SK-N-SH (cell line): ENCODE data around the gene TMUB1. TPM values are rescaled to one million over a fixed set of nuclear protein-coding genes. Genes with fewer than 3 reads are reported as not detected.

Experiments used
- CTCF ChIA-PET: fragments of 300-600, 350-600 bp; formaldehyde crosslinking; extraction: SDS; loops from one replicate; lab custom pipeline; 2021; lab: Yijun Ruan, JAX
- POLR2A ChIA-PET: fragments of 350-600 bp; sonication (Branson Sonifier 250); formaldehyde crosslinking; extraction: SDS; loops from one replicate; lab custom pipeline; 2020; ENCODE audit warnings: antibody characterized with exemption, inconsistent platforms; lab: Yijun Ruan, JAX
- DNase-seq: peaks from one replicate; pipeline ENCODE4 v3.0.0; 2012
- H2AFZ ChIP-seq: fragments of 200-600 bp; sonication (generic); 2 replicates; pipeline ENCODE4 v1.8.1; 2016; ENCODE audit warnings: antibody characterized with exemption, mild to moderate bottlenecking, low read depth
- H3F3A ChIP-seq: fragments of 200-600 bp; sonication (generic); replicated peaks from 2 replicates; pipeline ENCODE3; 2016; ENCODE audit warnings: antibody characterized with exemption, mild to moderate bottlenecking; ENCODE audit not compliant: insufficient read depth
- H3K27ac ChIP-seq, 2 experiments: fragments of 200-500 bp in 1 of 2; fragments of 200-600 bp in 1 of 2; sonication (Bioruptor generic) in 1 of 2; sonication (generic), shearing (Covaris generic) in 1 of 2; 2 replicates each; pipeline versions ENCODE4 v1.5.1 to v1.6.1; 2014 to 2016; ENCODE audit warnings: low read depth in 2 of 2, inconsistent platforms in 1 of 2, low read length in 1 of 2, mild to moderate bottlenecking in 1 of 2, mixed read lengths in 1 of 2
- H3K27me3 ChIP-seq: fragments of 200-600 bp; sonication (generic), shearing (Covaris generic); 2 replicates; pipeline ENCODE4 v1.6.1; 2016; ENCODE audit warnings: mixed run types; ENCODE audit not compliant: insufficient read depth
- H3K36me3 ChIP-seq, 2 experiments: fragments of 200-500 bp in 1 of 2; fragments of 200-600 bp in 1 of 2; sonication (Bioruptor generic) in 1 of 2; sonication (generic) in 1 of 2; replicated peaks in 1 of 2; 2 replicates each; pipeline versions ENCODE3 to v1.5.1; 2014 to 2016; ENCODE audit warnings: low read length in 1 of 2, mild to moderate bottlenecking in 1 of 2; ENCODE audit not compliant: insufficient read depth in 2 of 2, control insufficient read depth in 1 of 2
- H3K4me1 ChIP-seq, 2 experiments: fragments of 200-500 bp in 1 of 2; fragments of 200-600 bp in 1 of 2; sonication (Bioruptor generic) in 1 of 2; sonication (generic), shearing (Covaris generic) in 1 of 2; 2 replicates each; pipeline versions ENCODE4 v1.5.1 to v1.6.1; 2014 to 2016; ENCODE audit warnings: low read depth in 1 of 2, low read length in 1 of 2, mixed run types in 1 of 2; ENCODE audit not compliant: insufficient read depth in 2 of 2, control insufficient read depth in 1 of 2
- H3K4me2 ChIP-seq: fragments of 200-600 bp; sonication (generic), shearing (Covaris generic); 2 replicates; pipeline ENCODE4 v1.6.1; 2017; ENCODE audit warnings: mixed run types
- H3K4me3 ChIP-seq, 2 experiments: fragments of 200-500 bp in 1 of 2; fragments of 200-600 bp in 1 of 2; sonication (Bioruptor generic) in 1 of 2; sonication (generic), shearing (Covaris generic) in 1 of 2; 2 replicates each; pipeline versions ENCODE4 v1.5.1 to v1.8.1; 2014 to 2016; ENCODE audit warnings: low read depth in 2 of 2, inconsistent platforms in 1 of 2, low read length in 1 of 2, mild to moderate bottlenecking in 1 of 2, mixed read lengths in 1 of 2, moderate library complexity in 1 of 2
- H3K79me2 ChIP-seq: fragments of 200-600 bp; sonication (generic); 2 replicates; pipeline ENCODE4 v1.8.1; 2017; ENCODE audit warnings: mild to moderate bottlenecking; ENCODE audit not compliant: insufficient read depth
- H3K9ac ChIP-seq: fragments of 200-600 bp; sonication (generic); 2 replicates; pipeline ENCODE4 v1.6.1; 2017; ENCODE audit warnings: mixed run types
- H3K9me2 ChIP-seq: fragments of 200-600 bp; sonication (generic); 2 replicates; pipeline ENCODE4 v1.6.1; 2017; ENCODE audit warnings: mixed run types
- H3K9me3 ChIP-seq: fragments of 200-600 bp; sonication (generic); 2 replicates; pipeline ENCODE4 v1.6.1; 2017; ENCODE audit warnings: mixed run types, mild to moderate bottlenecking, moderate library complexity
- H4K20me1 ChIP-seq: fragments of 200-600 bp; sonication (generic); 2 replicates; pipeline ENCODE4 v1.6.1; 2017; ENCODE audit warnings: mild to moderate bottlenecking, mixed run types; ENCODE audit not compliant: insufficient read depth
- FOXJ3 ChIP-seq: sonication (generic); formaldehyde crosslinking; IDR thresholded peaks from 2 replicates; pipeline ENCODE4 v1.5.1; 2020; ENCODE audit warnings: mild to moderate bottlenecking, missing genetic modification reagents
- SMC3 ChIP-seq: IDR thresholded peaks from 2 replicates; pipeline ENCODE4 v1.6.1; 2012; ENCODE audit warnings: low read depth, low read length, improper control_type of control experiment
- TEAD4 ChIP-seq: IDR thresholded peaks from 2 replicates; pipeline ENCODE4 v1.4.0; 2012; ENCODE audit warnings: mild to moderate bottlenecking, borderline replicate concordance; ENCODE audit not compliant: insufficient read depth
- WGBS: methylation state at CpG from one replicate; pipeline ENCODE4 v1.1.6; 2017; ENCODE audit warnings: low lambda C conversion rate; 5-methylcytosine and 5-hydroxymethylcytosine counted together
- polyA plus RNA-seq, 3 experiments: library from polyadenylated mRNA; depleted of rRNA; stranded (reverse); fragments of >200 nt; gene quantifications; 2 replicates each; pipeline ENCODE4 v1.2.3, GENCODE V29; 2012
- TF ChIP-seq, protein P1 (sequence below): fragments of 200-600 bp; sonication (generic); IDR thresholded peaks from 2 replicates; pipeline ENCODE4 v1.6.1; 2017; ENCODE audit warnings: antibody characterized with exemption, mild to moderate bottlenecking, moderate library complexity
- TF ChIP-seq, protein P2 (sequence below): fragments of 150-350 bp; IDR thresholded peaks from 2 replicates; pipeline ENCODE4 v1.6.1; 2017; ENCODE audit warnings: antibody characterized with exemption, low read length, low read depth, borderline replicate concordance

TMUB1 gene
- polyA plus RNA-seq, 1 of the 3 experiments (the other 2 are of a cell fraction) = 60.6 TPM

DNA sequence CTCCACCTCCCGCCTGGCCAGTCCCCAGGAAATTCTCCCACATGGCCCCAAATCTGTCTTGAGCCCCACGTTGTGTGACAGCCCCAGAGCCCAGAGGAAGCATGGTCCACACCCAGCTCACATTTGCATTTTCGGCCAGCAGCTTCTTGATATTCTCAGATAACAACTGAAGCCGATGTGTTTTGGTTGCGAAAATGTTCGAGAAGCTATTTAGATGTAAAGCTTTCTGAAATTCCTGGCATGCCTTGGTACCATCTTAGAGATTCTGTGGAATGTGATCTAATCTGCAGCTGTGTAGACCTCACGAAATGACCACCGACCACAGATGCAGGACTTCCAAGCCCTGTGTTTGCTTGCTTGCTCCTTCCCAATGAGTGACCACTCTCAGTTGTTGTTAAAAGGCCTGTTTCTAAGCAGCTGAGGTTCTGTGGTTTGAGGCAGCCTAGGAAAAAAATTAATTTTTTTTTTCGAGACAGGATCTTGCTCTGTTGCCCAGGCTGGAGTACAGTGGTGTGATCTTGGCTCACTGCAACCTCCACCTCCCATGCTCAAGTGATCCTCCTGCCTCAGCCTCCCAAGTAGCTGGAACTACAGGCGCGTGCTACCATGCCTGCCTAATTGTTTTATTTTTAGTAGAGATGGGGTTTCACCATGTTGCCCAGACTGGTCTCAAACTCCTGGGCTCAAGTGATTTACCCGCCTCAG, 15.1 kb downstream of the TMUB1 start:
- Histone ChIP-seq H3K9ac (no peak overlapping the region), H3K4me3 (no peak overlapping the region), H3K4me1 (no peaks in the 10 kb centered on the region; a peak in 2 of 4 replicates), H3K27me3 (no peaks in the 10 kb centered on the region), H3K36me3 (peaks cover 61 to 79% of the 10 kb centered on the region in 2 experiments), H3K27ac (no peak overlapping the region), H4K20me1 (peaks cover 15% of the 10 kb centered on the region), H3K4me2 (no peak overlapping the region), H3F3A (peaks cover 14% of the 10 kb centered on the region), H3K9me3 (no peaks in the 10 kb centered on the region), H2AFZ (no peak overlapping the region), H3K9me2 (no peaks in the 10 kb centered on the region), H3K79me2 (peaks cover 48% of the 10 kb centered on the region; the same call in 1 of the 2 replicates)
- ChIA-PET CTCF (interaction anchor here (0.6 to 12.2 kb wide), 8 partner anchors 8 to 50 kb away, joined by 3 to 77 read pairs (median 5); partner anchors contain the start of genes CDK5 and SLC4A2), POLR2A (interaction anchor here (1.1 to 1.5 kb wide), 2 partner anchors 8 to 13 kb away, joined by 3 read pairs; partner anchors contain the start of gene FASTK)
- 78% methylated on average over 12 of the region's 12 CpGs for WGBS
- DNase-seq = no peak
- TF ChIP-seq TEAD4 = 0 out of 2 replicates have a peak, but pooled peaks have one; percentile 25
- TF ChIP-seq, protein P1, sequence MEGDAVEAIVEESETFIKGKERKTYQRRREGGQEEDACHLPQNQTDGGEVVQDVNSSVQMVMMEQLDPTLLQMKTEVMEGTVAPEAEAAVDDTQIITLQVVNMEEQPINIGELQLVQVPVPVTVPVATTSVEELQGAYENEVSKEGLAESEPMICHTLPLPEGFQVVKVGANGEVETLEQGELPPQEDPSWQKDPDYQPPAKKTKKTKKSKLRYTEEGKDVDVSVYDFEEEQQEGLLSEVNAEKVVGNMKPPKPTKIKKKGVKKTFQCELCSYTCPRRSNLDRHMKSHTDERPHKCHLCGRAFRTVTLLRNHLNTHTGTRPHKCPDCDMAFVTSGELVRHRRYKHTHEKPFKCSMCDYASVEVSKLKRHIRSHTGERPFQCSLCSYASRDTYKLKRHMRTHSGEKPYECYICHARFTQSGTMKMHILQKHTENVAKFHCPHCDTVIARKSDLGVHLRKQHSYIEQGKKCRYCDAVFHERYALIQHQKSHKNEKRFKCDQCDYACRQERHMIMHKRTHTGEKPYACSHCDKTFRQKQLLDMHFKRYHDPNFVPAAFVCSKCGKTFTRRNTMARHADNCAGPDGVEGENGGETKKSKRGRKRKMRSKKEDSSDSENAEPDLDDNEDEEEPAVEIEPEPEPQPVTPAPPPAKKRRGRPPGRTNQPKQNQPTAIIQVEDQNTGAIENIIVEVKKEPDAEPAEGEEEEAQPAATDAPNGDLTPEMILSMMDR = no peak

DNA sequence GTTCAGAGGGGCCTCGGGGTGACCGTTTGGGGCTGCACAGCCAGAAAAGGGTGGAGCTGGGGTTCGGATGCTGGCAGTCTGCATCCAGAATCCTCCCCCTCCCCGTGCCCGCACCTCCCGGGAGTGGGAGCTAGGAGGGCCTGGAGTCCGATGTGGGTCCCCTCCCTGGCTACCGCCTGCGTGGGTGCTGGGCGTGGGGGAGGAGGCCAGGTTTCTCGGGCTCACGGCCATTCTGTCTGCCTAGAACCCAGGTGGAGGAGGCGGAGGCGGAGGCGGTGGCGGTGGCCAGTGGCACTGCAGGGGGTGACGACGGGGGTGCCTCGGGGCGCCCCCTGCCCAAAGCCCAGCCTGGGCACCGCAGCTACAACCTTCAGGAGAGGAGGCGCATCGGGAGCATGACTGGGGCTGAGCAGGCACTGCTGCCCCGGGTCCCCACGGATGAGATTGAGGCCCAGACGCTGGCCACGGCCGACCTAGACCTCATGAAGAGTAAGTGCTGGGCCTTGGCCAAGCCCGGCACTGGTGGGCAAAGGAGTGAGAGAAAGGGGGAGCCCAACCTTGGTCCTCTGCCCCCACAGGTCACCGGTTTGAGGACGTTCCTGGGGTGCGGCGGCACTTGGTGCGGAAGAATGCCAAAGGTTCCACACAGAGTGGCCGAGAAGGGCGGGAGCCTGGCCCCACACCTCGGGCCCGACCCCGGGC, 16.9 kb downstream of the TMUB1 start:
- CTCF ChIA-PET = interaction anchor here (0.7 to 12.2 kb wide), 8 partner anchors 7 to 103 kb away, joined by 3 to 126 read pairs (median 6); partner anchors contain the start of genes CDK5 and SLC4A2

More for the DNA sequence above, 16.9 kb downstream of the TMUB1 start:
- Histone ChIP-seq H3K9ac (no peak overlapping the region), H3K4me1 (peaks cover 6 to 10% of the 10 kb centered on the region in 2 experiments; a peak in 3 of 4 replicates), H3K9me3 (no peaks in the 10 kb centered on the region), H3K4me2 (no peak overlapping the region), H3K4me3 (no peak overlapping the region), H3K36me3 (peaks cover 57 to 82% of the 10 kb centered on the region in 2 experiments), H3K27ac (no peak overlapping the region), H3K9me2 (no peaks in the 10 kb centered on the region)
- WGBS = 95% methylated on average over 29 of the region's 39 CpGs
- POLR2A ChIA-PET = interaction anchor here (0.7 to 1.4 kb wide), 2 partner anchors 9 to 22 kb away, joined by 3 to 5 read pairs; no protein-coding TSS in a partner anchor
- TF ChIP-seq, protein P2, sequence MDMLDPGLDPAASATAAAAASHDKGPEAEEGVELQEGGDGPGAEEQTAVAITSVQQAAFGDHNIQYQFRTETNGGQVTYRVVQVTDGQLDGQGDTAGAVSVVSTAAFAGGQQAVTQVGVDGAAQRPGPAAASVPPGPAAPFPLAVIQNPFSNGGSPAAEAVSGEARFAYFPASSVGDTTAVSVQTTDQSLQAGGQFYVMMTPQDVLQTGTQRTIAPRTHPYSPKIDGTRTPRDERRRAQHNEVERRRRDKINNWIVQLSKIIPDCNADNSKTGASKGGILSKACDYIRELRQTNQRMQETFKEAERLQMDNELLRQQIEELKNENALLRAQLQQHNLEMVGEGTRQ = no peak
- TF ChIP-seq FOXJ3 (CRISPR knock-in tag) (no peak), SMC3 (no peak)
- TF ChIP-seq, all 33 proteins: peak for 0
- Histone ChIP-seq H4K20me1 (peaks cover 30% of the 10 kb centered on the region), H2AFZ (no peak overlapping the region), H3K27me3 (no peaks in the 10 kb centered on the region), H3K79me2 (peaks cover 56% of the 10 kb centered on the region), H3F3A (no peaks in the 10 kb centered on the region)
- no peak for DNase-seq
